DMS153 treated with DMSO at 0.1 percent for 48 hours (cell line): ENCODE data around the gene LILRB5.
"Not testable (repeated sequence)": the region's sequence is repeated elsewhere in the genome, so short reads cannot be mapped to it uniquely, and the experiment has no call there.

Source experiments
- DNase-seq: peaks from one replicate; lab custom pipeline; 2025; ENCODE audit not compliant: unreplicated experiment; lab: John Stamatoyannopoulos, UW

LILRB5 gene

GRCh38 chr19:54243809-54244208 is 13.3 kb downstream of the LILRB5 start:
- DNase-seq = not testable (repeated sequence)

DNA sequence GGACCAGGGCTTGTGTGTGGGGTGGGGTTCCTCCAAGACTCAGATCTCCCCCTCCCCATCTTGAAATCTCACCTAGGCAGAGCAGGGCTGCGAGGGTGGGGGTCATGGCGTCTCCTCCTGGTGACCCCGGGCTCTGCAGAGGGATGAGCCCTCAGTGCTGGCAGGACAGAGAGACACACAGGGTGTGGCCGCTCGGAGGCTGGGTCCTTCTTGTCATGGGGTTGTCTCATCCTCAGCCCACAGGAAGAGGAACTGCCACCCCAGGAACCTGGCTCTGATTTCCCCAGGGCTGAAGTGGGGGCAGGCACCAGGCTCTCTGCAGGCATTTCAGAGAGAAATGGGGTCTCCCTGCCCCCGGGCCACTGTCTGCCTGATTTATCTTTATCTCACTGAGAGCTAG is 14.4 kb downstream of the LILRB5 start, which contains the start of gene LILRA6:
LILRA6 (minus strand) TSS at position 145 of the 400 bp plus-strand sequence.
- DNase-seq = not testable (repeated sequence)

- not testable (repeated sequence) for DNase-seq
Observed at GRCh38 chr19:54242234-54242633, 14.8 kb downstream of the LILRB5 start.

DNA sequence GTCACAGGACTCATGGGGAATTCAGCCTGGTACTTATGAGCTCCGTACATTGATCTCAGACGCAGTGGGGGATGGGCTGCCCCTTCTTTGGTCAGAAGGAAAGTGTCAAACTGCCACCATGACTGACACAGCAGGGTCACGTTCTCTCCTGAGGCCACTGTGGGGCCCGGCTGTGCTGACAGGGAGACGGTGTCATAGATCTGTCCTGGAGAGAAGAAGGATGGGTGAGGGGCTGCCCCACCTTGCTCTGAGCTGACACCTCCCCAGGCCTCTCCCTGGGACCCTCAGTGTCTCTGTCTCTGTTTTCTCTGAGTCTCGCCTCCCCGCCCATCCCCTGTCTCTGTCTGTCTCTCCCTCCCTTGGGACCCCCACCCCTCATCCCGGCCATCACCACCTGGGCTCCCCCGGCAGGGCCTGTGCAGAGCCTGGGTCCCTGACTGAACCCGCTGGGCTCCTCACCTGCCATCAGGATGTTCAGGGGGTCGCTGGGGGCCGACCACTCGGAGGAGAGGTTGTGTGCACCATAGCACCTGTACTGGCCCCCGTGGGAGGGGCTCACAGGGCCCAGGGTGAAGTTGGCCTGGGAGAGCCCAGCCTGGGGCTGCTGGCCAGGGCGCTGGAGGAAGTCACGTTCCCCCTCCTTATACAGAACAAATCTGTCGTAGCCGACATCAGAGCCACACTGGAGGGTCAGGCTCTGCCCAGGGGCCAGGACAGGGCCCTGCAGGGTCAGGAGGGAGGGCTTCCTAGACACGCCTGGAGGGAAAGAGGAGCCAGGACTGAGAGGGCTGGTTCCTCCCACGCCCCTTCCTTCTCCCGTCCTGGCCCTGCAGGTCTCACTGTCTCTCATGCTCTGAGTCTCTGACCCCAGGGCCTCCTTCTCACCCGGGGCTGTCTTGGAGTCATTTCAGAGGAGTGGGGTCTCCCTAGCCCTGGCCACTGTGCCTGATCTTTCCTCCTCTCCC is 16.4 kb downstream of the LILRB5 start:
- DNase-seq = not testable (repeated sequence)

GRCh38 chr19:54239491-54240371 is 17.3 kb downstream of the LILRB5 start:
- not testable (repeated sequence) for DNase-seq

DNA sequence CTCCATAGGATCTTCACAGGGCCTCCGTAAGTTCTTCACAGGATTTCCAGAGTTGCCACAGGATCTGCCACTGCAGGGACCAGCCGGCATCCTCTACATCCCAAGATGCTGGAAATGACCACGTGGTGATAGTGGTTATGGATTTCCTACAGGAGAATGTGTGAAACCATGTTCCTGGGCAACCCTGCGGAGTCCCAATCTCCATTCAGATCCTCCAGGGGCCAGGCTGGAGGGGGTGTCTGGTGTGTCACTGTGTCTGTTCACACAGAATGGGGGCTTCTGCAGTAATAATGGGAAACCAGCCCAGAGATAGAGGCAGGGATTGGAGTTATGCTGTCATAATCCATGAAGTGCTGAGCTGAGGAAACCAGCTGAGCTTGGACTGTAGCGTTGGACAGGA is 23.1 kb downstream of the LILRB5 start:
- no peak for DNase-seq

DNA sequence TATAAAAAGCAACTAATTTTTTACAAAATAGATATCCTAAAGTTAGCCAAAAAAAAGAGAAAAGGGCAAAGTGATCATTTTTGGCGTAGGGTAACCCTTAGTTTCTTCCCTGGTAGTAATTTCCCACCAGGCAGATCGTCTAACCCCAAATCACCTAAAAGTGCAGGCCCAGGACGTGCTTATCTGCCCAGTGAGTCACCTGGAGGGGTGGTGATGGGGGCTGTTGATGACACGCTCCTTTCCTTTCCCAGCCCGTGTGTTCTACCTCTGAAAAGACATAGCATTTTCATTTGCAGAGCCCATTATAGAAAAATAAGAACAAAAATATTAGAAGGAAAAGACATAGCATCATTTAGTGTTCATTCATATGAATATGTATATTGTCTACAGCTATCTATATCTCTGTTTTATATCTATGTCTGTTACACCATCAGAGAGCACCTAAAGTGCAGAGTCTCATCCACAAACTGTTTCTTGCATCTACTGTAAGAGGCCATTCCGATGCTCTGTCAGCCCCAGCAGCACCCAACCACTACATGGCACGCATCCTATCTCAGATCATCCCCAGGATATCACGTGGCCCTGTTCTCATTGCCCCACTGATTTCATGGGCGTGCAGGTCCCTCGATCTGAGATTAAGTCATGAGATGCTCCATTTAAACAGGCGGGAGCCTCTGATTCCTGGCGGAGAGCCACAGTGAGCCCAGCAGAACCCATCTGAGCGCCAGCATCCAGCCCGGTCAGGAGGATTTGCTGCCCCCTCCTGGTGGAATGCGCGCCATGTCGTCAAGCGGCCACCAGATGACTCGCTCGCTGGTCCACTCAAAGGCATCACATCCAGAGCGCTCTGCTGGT is 25.8 kb downstream of the LILRB5 start:
- peak; percentile 82 for DNase-seq

- DNase-seq = no peak
Observed at GRCh38 chr19:54230031-54230430, 27.0 kb downstream of the LILRB5 start.

GRCh38 chr19:54229146-54229545 is 27.9 kb downstream of the LILRB5 start:
- DNase-seq = no peak

DNA sequence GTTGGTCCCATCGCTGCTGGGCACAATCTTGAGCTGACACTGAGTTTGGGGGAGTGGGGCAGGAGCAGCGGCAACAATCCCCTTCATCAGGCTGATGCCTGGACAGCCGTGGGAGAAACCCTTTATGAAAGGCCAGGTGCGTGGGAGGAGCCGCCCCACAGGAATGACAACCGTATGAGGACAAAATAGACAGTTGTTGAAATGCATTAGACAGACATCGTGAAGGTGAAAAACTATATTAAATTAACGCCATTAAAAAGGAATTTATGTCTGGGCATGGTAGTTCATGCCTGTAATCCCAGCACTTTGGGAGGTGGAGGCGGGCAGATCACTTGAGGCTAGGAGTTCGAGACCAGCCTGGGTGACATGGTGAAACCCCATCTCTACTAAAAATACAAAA is 32.5 kb downstream of the LILRB5 start:
- not testable (repeated sequence) for DNase-seq

DNA sequence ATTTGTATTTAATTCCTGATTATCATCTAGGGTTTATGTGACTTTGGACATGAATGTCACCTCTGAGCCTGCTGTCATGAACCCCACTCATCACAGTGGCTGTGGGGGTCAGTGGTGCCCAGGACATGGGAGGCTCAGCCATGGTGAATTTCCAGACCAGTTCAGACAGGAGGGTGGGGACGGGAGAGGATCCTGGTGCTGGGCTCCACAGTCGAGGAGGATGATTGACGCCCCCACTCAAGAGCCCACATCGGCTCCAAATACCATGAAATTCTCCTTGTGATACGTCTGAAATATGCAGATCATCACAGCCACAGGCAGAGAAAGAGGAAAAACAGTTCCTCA is 33.2 kb downstream of the LILRB5 start:
- not testable (repeated sequence) for DNase-seq

DNA sequence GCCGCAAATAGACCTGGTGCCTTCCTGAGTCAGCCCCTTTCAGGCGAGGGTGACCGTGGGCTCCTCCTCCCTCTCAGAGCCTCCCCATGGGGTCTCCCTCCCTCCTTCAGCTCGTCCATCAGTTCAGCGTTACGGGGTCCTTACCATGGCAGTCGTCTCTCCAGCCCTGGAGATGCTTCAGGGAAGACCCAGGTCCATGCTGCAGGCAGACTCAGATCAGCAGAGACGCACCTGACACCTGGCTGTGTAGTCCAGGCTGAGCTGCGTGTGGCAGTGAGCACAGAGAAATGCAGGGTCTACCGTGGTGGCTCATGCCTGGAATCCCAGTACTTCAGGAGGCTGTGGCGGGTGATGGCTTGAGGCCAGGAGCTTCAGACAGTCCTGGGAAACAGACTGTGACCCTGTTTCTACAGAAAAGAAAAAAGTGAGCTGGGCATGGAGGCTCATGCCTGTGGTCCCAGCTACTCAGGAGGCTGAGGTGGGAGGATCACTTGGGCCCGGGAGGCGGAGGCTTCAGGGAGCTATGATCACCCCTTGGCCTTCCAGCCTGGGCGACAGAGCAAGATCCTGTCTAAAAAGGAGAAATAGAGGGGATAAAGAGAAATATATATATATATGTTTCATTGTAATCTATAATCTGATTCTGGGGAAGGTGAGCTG is 33.7 kb downstream of the LILRB5 start:
- not testable (repeated sequence) for DNase-seq

DNA sequence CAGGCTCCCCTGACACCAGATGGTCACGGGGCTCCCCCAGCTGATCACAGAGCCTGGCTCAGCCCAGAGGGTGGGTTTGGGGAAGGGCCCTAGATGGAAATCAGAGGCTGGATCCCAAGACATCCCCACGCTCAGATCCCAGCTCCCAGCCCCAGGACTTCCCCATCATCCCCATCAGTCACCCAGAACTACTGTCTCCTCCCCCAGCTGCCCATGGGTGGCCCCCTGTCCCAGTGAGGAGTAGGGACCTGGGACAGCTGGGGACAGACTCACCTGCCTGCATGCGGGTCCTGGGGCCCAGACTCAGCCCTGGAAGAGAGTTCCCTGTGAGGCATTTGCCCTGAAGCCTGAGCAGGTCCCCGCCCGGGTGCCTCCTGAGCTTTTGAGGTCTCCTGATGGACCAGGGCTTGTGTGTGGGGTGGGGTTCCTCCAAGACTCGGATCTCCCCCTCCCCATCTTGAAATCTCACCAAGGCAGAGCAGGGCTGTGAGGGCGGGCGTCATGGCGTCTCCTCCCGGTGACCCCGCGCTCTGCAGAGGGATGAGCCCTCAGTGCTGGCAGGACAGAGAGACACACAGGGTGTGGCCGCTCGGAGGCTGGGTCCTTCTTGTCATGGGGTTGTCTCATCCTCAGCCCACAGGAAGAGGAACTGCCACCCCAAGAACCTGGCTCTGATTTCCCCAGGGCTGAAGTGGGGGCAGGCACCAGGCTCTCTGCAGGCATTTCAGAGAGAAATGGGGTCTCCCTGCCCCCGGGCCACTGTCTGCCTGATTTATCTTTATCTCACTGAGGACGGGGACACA is 34.4 kb downstream of the LILRB5 start, which contains the start of gene LILRB3:
LILRB3 (minus strand) TSS at position 534 of the 803 bp plus-strand sequence; CDS start at position 503, 31 bp downstream.
- not testable (repeated sequence) for DNase-seq

DNA sequence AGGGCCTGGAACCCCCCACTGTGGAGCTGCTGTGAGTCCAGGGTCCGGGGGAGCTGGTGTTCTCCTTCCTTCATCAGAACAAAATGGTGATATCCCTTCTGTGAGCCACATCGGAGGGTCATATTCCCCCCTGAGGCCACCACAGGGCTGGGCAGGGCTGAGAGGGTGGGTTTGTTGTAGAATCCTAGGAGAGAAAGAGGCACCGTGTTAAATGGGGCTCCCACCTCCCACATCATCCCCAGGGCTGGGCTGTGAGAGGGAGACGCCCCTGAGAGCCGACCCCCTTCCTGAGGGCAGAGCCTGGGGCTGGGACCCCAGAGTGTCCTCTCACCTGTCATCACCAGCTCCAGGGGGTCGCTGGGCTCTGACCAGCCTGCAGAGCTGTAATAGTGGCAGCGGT is 35.1 kb downstream of the LILRB5 start:
- DNase-seq = not testable (repeated sequence)

- not testable (repeated sequence) for DNase-seq
Observed at GRCh38 chr19:54219702-54220101, 37.4 kb downstream of the LILRB5 start.

GRCh38 chr19:54218960-54219661 is 38.0 kb downstream of the LILRB5 start:
- DNase-seq = no peak

DNA sequence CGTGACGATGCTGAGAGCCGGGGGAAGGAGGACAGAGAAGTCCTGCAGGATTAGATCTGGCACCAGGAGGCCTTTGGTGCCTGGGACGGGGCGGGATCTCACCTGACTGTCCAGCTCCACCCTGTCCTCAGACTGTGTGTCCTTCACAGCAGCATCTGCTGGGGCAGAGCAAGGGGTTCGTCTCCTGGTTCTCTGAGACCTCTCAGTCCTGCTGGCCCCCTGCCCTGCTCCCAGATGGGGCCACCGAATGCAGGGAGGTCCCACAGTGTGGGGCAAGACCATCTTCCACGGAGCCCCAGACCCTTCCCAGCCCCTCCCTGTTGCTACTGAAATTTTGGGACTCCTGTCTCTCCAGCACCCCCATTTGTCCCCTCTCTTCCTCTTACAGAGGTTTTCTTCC is 38.8 kb downstream of the LILRB5 start:
- no peak for DNase-seq

DNA sequence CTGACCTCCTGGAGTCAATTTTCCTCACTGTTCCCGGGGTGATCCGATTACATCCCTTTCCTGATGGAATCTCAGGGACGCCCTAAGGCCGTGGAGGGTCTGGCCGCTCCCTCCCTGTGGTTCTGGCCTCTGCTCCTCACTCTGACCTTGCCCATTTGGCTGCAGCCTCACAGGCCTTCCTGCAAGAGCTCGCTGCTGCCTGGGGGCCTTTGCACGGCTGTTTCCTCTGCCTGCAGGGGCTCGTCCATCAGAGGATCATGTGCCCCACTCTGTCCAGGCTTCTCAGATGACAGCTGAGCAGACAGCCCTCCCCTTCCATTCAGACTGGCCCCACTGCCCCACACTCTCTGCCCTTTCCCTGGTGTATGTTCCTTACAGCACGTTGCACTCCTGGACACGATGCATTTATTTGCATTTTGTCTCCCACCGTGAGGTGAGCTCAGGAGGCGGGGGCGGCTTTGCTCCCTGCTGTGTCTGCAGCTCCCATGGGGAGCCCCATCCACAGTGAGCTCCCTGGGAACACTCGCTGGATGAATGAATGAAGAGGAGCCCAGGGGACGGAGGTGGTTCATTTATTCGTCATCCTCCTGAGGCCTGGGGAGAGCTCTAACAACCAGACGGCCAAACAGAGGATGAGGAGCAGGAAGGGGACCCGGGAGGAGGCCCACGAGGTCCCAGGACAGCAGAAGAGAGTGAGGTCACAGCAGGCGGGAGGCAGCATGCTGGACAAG is 39.4 kb downstream of the LILRB5 start:
- DNase-seq = not testable (repeated sequence)
